ENCODE data around the gene DNPEP.

- TF ChIP-seq POLR2A (IDR thresholded peaks at IDR 0.05; ENCODE audit: extremely low read depth, insufficient read length) (no peak), MYC (IDR thresholded peaks at IDR 0.05; ENCODE audit: low read depth, low read length) (no peak)
- TF ChIP-seq, protein P1, sequence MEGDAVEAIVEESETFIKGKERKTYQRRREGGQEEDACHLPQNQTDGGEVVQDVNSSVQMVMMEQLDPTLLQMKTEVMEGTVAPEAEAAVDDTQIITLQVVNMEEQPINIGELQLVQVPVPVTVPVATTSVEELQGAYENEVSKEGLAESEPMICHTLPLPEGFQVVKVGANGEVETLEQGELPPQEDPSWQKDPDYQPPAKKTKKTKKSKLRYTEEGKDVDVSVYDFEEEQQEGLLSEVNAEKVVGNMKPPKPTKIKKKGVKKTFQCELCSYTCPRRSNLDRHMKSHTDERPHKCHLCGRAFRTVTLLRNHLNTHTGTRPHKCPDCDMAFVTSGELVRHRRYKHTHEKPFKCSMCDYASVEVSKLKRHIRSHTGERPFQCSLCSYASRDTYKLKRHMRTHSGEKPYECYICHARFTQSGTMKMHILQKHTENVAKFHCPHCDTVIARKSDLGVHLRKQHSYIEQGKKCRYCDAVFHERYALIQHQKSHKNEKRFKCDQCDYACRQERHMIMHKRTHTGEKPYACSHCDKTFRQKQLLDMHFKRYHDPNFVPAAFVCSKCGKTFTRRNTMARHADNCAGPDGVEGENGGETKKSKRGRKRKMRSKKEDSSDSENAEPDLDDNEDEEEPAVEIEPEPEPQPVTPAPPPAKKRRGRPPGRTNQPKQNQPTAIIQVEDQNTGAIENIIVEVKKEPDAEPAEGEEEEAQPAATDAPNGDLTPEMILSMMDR (IDR thresholded peaks at IDR 0.05; ENCODE audit: low read depth, low read length): no peak
Measured at GRCh38 chr2:219356834-219357233, 30.9 kb downstream of the DNPEP start.
